Mammary epithelial cell (primary cell): ENCODE data around the gene WDR75.

Experiments used
- EZH2 ChIP-seq: IDR thresholded peaks from 2 replicates; pipeline ENCODE4 v1.6.1; 2012; ENCODE audit warnings: low read length, inconsistent platforms, borderline replicate concordance
- TF ChIP-seq, protein P1 (sequence below), 2 donors: IDR thresholded peaks in 1 of 2; conservative IDR thresholded peaks in 1 of 2; 2 replicates each; pipeline ENCODE4 v1.5.1; 2011 to 2012; ENCODE audit warnings: inconsistent platforms in 2 of 2, low read length in 2 of 2, mild to moderate bottlenecking in 2 of 2, control low read depth in 1 of 2, low read depth in 1 of 2; ENCODE audit not compliant: insufficient read depth in 1 of 2; ENCODE audit errors: extremely low read depth in 1 of 2

DNA sequence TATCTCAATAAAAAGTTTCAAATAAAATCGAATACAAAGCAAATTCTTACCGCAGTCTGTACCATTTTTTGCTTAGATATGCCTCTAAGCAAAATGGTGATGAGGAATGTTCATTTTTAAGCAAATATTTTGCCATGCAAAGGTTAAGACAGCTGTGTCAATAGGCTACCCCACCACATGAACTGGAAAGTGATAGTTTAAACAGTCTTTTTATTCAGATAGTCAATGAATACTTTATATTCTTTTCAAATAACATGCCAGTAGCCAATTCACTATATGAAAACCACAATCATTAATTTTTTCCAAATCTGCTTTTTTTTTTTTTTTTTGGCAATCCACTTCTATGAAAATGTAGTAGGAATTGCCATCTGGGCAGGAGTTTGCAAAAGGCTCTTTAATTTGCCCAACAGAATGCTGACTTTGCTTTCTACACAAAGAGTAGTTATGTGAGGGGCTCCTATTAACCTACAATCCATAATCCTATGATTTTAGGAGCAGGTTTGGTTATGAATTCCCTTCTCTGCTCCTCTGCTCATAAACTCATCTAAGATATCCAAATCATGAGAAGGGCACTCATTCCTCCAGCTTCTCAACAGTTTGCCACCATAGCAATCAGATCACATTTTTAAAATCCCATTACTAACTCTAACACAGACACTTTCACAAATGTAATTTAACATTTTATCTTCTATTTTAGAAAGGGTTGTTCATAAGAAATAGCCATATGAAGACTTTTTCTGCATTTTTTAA, 70.1 kb downstream of the WDR75 start:
- TF ChIP-seq, protein P1, sequence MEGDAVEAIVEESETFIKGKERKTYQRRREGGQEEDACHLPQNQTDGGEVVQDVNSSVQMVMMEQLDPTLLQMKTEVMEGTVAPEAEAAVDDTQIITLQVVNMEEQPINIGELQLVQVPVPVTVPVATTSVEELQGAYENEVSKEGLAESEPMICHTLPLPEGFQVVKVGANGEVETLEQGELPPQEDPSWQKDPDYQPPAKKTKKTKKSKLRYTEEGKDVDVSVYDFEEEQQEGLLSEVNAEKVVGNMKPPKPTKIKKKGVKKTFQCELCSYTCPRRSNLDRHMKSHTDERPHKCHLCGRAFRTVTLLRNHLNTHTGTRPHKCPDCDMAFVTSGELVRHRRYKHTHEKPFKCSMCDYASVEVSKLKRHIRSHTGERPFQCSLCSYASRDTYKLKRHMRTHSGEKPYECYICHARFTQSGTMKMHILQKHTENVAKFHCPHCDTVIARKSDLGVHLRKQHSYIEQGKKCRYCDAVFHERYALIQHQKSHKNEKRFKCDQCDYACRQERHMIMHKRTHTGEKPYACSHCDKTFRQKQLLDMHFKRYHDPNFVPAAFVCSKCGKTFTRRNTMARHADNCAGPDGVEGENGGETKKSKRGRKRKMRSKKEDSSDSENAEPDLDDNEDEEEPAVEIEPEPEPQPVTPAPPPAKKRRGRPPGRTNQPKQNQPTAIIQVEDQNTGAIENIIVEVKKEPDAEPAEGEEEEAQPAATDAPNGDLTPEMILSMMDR (conservative IDR thresholded peaks at IDR 0.05 in 1 of 2, IDR thresholded peaks at IDR 0.05 in 1 of 2; ENCODE audit: extremely low read depth in 1 of 2, insufficient read depth in 1 of 2, low read depth in 1 of 2, low read length in 2 of 2), result no peak
- no peak for TF ChIP-seq EZH2
